Measurements from ENCODE around the gene CLCN1. TPM values are rescaled to one million over a fixed set of nuclear protein-coding genes. Genes with fewer than 3 reads are reported as not detected.
A peak's percentile ranks its signal among the peaks of the same experiment; 100 is the strongest.

Gene CLCN1
- total RNA-seq, 1 experiment from 2014 or later = not detected

- DNase-seq (ENCODE audit: low read depth) = no peak
Observed at GRCh38 chr7:143363016-143363937, 47.4 kb downstream of the CLCN1 start.

GRCh38 chr7:143367972-143368371 is 52.1 kb downstream of the CLCN1 start:
- peak; percentile 96 for DNase-seq (ENCODE audit: low read depth)

- no peak for DNase-seq (ENCODE audit: low read depth)
Observed at GRCh38 chr7:143368387-143368786, 52.5 kb downstream of the CLCN1 start.

- DNase-seq (ENCODE audit: low read depth) = no peak
Observed at GRCh38 chr7:143369678-143370651, 54.1 kb downstream of the CLCN1 start.

- peak; percentile 79 for DNase-seq (ENCODE audit: low read depth)
Observed at GRCh38 chr7:143372070-143372469, 56.2 kb downstream of the CLCN1 start.

- no peak for DNase-seq (ENCODE audit: low read depth)
Observed at GRCh38 chr7:143373255-143373794, 57.4 kb downstream of the CLCN1 start.

- DNase-seq (ENCODE audit: low read depth) = no peak
Observed at GRCh38 chr7:143374561-143374960, 58.6 kb downstream of the CLCN1 start.

- no peak for DNase-seq (ENCODE audit: low read depth)
Observed at GRCh38 chr7:143375298-143376034, 59.6 kb downstream of the CLCN1 start.

- no peak for DNase-seq (ENCODE audit: low read depth)
Observed at GRCh38 chr7:143376396-143376795, 60.5 kb downstream of the CLCN1 start.

GRCh38 chr7:143379611-143380259 is 63.8 kb downstream of the CLCN1 start:
- no peak for DNase-seq (ENCODE audit: low read depth)

- DNase-seq (ENCODE audit: low read depth) = peak; percentile 84
Observed at GRCh38 chr7:143380260-143380645, 64.3 kb downstream of the CLCN1 start.

- DNase-seq (ENCODE audit: low read depth) = peak; percentile 90
Observed at GRCh38 chr7:143380646-143381426, 64.9 kb downstream of the CLCN1 start, which contains the start of gene ZYX. TSS of gene ZYX (plus strand) at chr7:143381345. CDS start at chr7:143381572, 227 bp downstream.

- DNase-seq (ENCODE audit: low read depth) = peak; percentile 76
Observed at GRCh38 chr7:143381427-143382125, 65.7 kb downstream of the CLCN1 start.

GRCh38 chr7:143382126-143382790 is 66.3 kb downstream of the CLCN1 start:
- DNase-seq (ENCODE audit: low read depth) = no peak

- no peak for DNase-seq (ENCODE audit: low read depth)
Observed at GRCh38 chr7:143382791-143383641, 67.1 kb downstream of the CLCN1 start.

GRCh38 chr7:143383642-143383957 is 67.7 kb downstream of the CLCN1 start:
- no peak for DNase-seq (ENCODE audit: low read depth)

- no peak for DNase-seq (ENCODE audit: low read depth)
Observed at GRCh38 chr7:143384148-143384547, 68.2 kb downstream of the CLCN1 start.
